ENCODE data around the gene TMTC1.

Gene TMTC1

DNA sequence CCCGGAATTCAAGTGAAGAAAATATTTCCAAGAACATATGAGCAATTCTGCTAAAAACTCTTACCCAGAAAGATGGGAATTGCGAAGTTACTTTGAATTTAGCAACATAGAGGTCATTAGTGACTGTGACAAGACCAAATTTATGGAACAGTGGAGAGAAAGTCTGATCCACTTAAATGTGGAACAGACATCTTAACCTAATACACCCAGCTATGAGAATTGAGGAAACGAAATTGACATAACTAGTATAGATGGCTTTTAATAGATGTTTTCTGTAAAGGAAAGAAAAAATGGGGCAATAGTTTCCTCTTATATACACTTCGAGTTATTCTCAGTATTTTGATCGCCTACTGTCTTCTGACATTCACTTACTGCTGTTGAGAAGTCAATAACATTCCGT lies 290.9 kb downstream of the TMTC1 start:
- in situ Hi-C loops (cut with MboI; ENCODE audit: low sequenced_read_pairs), result no loop called here

GRCh38 chr12:29486972-29487371 lies 296.8 kb downstream of the TMTC1 start:
- in situ Hi-C loops (cut with MboI; ENCODE audit: low sequenced_read_pairs), result no loop called here

DNA sequence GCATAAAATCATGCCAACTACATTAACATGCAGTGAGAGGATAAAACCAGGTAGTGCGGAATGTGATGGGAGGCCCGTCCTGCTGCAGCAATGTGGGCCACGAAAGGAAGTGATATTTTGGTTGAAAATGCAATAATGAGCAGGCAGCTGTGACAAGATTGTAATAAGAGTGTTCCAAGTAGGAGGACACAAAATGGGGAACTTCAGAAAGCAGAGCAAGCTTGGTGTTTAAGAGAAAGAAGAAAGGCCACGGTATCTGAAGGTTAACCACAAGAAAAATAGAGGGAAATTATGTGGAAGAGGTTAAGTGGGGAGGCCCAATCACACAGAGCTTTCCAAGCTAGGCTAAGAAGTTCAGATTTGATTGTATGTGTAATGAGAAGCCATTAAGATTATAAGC lies 320.5 kb downstream of the TMTC1 start:
- in situ Hi-C loops (cut with MboI; ENCODE audit: low sequenced_read_pairs), result no loop called here

DNA sequence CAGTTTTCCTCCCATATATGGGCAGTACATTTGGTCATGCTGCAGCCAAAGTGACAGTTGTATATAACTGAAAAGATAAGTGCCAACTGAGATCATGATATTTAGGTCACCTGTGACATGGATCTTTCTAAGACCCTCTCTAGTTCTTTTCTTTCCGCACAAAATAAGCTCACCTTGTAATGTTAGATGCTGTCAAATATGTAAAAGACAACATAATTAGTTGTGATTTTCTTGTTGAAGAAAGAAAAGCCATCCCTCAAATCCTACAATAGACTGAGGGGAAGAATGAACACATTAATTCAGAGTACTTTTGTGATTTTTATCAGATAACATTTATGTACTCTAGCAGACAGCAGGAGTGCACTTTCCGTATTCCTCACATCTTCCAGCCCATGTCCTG lies 323.7 kb downstream of the TMTC1 start:
- in situ Hi-C loops (cut with MboI; ENCODE audit: low sequenced_read_pairs), result no loop called here

DNA sequence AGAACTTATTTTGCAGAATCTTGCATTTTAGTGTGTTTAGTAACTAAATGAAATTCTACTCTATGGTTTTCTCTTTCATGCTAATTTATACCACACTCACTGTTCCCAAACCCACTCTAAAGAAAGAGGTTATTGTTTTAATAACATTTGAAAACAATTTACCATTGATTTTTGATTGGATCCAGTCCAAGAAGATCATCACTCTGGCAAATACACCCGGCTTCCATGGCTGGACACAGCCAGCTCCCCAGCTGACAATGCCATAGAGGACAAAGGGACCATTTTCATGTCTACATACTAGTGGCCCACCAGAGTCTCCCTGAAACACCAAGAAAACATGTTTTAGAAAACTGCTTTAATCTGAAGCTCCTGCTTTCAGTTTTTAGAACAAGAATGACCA lies 328.7 kb downstream of the TMTC1 start:
- in situ Hi-C loops (cut with MboI; ENCODE audit: low sequenced_read_pairs), result no loop called here

GRCh38 chr12:29451888-29452287 lies 331.9 kb downstream of the TMTC1 start:
- in situ Hi-C loops (cut with MboI; ENCODE audit: low sequenced_read_pairs), result no loop called here

All from hTERT RPE-1 (cell line).